CD4-positive, alpha-beta T cell treated with Interleukin-21 for 1 hour (primary cell): ENCODE data around the gene CBARP.

Experiments
- DNase-seq: peaks from one replicate; pipeline ENCODE4 v3.0.0-alpha.2; 2020

CBARP gene

GRCh38 chr19:1237754-1238368 lies at the start of gene CBARP:
TSS of gene CBARP (minus strand) at chr19:1238005. CDS start at chr19:1236100, 1,905 bp downstream.
- DNase-seq = peak; percentile 41

DNA sequence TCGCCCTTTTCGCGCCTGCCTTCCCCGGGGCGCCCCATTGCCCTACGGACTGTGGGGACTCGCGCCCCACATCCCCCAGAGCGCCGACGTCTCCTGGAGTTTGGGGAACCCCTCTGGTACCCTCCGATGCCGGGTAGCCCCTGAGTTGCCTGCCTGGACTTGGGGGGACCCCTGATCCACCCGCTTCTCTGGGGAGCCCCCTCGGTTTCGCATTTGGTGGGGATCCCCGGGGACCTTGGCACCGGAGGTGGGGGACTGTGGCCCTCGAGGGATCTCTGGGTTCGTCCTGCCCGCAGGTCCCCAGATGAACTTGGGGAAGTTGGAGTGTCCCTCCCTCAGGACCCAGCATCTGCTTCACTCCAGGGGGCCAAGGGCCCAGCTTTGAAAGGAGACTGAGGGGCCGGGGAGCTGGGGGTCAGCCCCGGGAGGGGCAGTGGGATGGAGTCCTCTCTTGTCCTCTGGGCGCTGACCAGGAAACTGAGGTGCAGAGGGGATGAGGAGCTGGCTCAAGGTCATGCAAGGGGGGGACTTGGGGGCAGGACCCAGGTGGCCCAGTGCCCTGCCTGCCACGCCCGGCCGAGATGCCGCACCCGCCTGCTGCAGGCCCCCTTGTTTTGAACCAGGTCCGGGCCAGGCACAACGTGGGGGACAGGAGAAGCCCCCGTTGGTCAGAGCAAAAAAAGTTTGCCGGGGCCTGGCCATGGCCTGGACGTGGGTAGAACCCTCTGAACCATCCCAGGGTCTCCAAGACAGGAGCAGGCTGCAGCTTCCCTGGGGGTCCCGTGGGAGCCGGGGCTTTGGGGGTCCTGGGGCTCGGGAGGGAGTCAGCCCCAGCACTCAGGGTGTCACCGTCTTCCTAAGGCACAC lies 48.9 kb upstream of the CBARP start:
- no peak for DNase-seq

GRCh38 chr19:1285737-1286360 lies 48.0 kb upstream of the CBARP start, which contains the start of gene EFNA2:
TSS of gene EFNA2 (plus strand) at chr19:1285873. CDS start at chr19:1286169, 296 bp downstream.
- no peak for DNase-seq

GRCh38 chr19:1284979-1285736 lies 47.4 kb upstream of the CBARP start:
- DNase-seq = no peak

DNA sequence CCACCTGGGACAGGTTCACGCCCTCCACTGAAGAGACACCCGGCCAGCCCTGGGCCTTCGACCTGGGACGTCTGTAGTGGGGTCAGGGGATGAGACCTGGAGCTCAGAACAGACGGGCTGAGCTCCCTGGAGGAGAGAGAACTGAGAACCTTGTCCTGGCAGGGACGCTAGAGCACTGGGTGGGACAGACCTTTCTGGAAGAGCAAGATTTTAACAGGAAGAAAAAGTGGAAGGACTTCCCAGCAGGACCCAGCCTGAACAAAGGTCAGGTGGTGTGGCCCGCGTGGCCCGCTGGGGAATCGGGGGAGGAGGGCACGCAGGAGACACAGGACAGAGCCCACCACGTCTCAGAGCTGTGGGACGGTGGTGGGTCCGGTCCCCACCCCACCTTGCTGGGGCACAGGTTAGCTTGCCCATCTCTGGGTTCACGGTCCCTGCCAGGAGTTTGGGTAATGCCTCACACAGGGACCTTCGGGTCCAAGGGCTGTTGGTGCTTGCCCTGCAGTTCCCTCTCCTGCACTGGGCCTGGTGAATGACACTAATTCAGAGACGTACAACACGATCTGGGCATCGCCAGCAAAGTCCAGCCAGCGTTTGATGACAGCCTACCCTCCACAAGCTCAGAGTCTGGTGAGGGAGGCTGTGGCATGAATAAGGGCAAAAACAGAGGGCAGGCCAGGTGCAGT lies 46.6 kb upstream of the CBARP start:
- DNase-seq = no peak

DNA sequence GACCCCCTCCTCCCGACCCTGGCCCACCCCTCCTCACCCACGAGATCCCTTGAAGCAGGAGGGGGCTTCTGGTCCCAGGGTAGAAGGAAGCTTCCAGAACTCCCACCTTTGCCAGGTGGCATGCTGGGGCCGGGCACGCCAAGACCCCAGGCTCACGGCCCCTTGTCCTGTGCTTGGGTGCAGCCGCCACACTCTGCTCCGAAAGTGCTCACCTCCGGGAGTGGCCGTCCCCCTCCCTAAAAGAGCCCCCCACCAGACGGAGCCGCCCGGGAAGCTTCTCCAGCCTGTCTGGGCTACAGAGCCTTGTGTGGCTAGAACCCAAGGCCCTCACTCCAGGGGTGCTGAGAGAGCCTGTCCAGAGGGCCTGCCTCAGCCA lies 46.1 kb upstream of the CBARP start:
- no peak for DNase-seq

- no peak for DNase-seq
Measured at GRCh38 chr19:1283207-1283916, 45.6 kb upstream of the CBARP start.

DNA sequence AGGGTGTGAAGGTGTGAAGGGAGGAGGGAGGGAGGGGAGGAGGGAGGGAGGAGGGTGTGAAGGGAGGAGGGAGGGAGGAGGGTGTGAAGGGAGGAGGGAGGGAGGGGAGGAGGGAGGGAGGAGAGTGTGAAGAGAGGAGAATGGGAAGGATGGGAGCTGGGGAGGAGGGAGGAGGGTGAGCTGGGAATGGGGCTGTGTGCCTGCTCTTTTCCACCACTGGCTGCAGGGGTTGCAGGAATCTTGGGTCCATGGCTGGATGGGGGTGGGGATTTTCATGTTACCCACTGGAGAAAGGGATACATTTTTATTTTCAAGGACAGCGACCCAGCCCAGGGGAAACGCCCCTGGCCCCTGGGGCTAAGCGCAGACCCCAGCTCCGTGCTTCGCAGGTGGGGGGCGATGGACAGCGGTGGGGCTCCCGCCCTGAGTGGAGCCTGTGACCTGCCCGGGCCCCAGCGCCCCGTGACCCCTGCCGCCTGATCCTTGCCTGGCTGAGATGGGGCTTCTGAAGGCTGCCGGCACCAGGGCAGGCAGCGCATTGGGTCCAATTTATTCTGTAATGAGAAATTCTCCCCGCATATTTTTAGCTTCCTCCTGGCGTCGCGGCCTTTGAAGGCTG lies 44.9 kb upstream of the CBARP start:
- no peak for DNase-seq

- no peak for DNase-seq
Measured at GRCh38 chr19:1281569-1282287, 43.9 kb upstream of the CBARP start.

DNA sequence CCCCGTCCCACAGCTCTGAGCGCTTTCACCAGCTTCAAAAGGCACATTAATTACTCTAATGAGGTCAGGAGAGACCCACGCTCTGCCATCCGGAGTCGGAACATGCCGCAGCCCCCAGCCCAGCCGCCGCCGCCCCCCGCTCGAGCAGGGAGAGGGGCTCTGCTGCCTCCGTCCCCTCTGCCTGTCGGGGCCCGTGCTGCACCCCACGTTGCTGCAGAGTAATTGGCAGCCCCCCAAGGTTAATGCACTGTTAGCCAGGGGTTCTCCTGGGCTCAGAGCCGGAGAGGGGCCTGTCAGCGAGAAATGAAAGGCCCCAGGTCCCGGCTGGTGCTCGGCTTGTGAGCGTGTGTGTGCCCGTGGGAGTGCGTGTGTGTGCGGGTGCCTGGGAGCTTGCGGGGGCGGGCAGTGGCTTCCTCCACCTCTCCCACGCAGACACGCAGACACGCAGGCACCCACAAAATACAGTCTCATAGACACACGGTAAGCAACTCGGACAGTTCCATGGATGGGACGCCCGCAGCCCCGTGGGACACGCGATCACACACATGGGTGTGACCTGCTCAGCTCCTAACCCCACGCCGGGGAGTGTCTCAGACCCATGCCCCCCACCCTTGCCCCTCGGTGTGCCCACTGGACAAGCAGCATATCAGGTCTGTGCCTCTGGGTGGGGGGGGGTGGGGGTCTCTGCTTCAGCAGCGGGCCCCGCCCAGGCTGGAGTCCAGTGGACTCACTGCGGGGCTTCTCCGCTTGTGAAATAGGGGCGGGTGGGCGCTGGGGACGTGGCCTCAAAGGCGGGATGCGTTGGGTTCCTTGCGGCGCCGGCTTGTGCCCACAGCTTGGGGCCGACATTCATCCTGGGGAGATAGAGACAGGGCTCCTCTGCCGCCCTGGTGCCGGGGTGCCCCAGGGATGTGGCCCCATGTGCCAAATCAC lies 43.1 kb upstream of the CBARP start:
- DNase-seq = no peak

DNA sequence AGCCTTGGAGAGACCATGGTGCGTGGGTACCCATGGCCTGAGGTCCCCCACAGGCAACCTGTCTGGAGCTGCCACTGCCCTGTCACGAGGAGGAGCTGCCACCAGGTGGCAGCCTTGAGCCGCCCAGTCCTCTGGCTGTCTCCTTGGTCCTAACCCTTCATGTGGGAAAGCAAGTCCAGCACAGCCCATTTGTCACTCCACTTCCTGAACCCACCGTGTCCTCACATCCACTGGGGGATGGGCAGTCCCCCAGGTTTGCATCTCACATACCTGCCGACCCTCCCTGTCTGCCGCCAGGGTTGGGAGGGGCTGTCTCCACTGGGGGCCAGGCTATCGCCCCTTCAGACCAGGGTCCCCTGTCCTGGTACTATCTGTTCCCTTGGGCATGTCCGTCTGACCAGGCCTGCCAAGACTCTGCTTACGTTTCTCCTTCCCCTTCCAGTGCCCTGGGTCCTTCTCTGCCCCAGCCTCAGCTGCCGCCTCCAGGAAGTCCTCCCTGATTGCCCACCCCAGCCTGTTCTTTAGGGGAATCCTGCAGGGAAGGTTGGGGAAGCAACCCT lies 42.1 kb upstream of the CBARP start:
- DNase-seq = peak; percentile 83

GRCh38 chr19:1278713-1279660 lies 41.2 kb upstream of the CBARP start:
- DNase-seq = no peak

DNA sequence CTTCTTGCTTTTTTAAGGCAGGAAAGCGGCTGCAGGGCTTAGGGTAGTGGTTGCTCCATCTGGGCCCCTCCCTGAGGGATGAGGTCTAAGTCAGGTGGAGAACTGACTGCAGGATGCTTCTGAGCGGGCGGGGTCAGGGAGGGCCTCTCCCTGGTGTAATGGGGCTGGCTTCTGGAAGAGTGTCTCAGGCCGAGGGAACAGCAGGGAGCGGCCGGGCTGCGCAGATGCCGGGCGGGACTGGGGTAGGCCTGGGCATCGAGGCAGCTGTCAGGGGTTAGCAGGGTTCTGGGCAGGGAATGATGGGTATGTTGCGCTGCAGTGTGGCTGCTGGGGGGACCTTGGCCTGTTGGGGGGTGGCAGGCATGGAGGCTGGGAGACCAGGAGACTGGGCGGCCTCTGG lies 40.3 kb upstream of the CBARP start:
- no peak for DNase-seq

- DNase-seq = no peak
Measured at GRCh38 chr19:1277061-1277460, 39.3 kb upstream of the CBARP start.

- DNase-seq = peak; percentile 41
Measured at GRCh38 chr19:1276628-1277022, 38.8 kb upstream of the CBARP start.

DNA sequence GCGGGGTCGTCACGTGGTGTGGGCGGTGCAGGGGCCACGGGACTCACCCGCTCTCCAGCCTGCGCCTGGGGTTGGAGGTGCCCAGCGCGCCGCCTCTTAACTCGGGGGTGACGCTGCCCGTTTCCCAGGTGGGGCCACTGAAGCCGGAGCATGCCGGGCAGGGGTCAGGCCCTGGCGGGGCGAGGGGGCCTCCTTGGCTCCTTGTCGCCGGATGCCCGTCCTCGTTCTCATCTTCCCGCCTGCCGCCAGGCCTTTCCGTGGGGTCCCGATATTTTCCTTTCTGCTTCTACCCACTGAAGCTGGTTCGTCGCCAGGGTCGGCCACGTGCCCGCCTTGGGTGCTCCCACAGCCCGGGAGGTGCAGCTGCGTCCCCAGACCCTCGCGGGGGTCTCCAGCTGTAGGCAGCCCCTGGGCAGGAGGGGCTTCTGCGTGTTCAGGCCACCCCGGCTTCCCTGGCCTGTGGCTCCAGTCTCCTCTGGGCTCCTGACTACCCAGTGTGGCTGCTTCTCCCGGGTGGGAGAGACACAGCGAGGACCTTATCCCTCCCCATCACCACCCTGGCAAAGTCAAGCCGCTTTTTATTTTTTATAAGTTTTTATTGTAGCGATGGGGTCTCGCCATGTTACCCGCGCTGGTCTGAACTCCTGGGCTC lies 38.3 kb upstream of the CBARP start:
- no peak for DNase-seq

- peak; percentile 97 for DNase-seq
Measured at GRCh38 chr19:1275260-1275975, 37.6 kb upstream of the CBARP start, which contains the start of gene FAM174C. TSS of gene FAM174C (plus strand) at chr19:1275530. CDS start at chr19:1275550, 20 bp downstream.
